ENCODE measurements around the gene RIIAD1. TPM values are rescaled to one million over a fixed set of nuclear protein-coding genes. Genes with fewer than 3 reads are reported as not detected.

The RIIAD1 gene, protein sequence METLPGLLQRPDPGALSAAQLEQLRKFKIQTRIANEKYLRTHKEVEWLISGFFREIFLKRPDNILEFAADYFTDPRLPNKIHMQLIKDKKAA
- polyA plus RNA-seq (2011; rRNA removed) (not detected in 2 replicates), polyA minus RNA-seq (2011; rRNA and poly(A)+ RNA removed) (not detected in 2 replicates)

- POLR2A ChIA-PET: no interaction called here
Measured at GRCh38 chr1:151720974-151721787, at the start of gene RIIAD1. RIIAD1 (plus strand) TSS chr1:151721522; CDS start chr1:151721537, 15 bp downstream.

DNA sequence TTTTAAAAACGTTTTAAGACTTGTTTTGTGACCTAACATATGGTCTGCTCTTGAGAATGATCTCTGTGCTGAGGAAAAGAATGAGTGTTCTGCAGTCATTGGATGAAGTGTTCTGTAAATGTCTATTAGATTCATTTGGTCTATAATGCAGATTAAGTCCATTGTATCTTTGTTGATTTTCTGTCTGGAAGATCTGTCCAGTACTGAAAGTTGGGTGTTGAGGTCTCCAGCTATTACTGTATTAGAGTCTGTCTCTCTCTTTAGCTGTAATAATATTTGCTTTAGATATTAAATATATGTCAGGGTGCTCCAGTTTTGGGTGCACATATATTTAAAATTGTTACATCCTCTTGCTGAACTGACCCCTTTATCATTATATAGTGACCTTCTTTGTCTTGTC, 47.9 kb upstream of the RIIAD1 start:
- TF ChIP-seq, protein P1, sequence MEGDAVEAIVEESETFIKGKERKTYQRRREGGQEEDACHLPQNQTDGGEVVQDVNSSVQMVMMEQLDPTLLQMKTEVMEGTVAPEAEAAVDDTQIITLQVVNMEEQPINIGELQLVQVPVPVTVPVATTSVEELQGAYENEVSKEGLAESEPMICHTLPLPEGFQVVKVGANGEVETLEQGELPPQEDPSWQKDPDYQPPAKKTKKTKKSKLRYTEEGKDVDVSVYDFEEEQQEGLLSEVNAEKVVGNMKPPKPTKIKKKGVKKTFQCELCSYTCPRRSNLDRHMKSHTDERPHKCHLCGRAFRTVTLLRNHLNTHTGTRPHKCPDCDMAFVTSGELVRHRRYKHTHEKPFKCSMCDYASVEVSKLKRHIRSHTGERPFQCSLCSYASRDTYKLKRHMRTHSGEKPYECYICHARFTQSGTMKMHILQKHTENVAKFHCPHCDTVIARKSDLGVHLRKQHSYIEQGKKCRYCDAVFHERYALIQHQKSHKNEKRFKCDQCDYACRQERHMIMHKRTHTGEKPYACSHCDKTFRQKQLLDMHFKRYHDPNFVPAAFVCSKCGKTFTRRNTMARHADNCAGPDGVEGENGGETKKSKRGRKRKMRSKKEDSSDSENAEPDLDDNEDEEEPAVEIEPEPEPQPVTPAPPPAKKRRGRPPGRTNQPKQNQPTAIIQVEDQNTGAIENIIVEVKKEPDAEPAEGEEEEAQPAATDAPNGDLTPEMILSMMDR (IDR thresholded peaks at IDR 0.05; ENCODE audit: low read depth, low read length): no peak
- H3K9me3 ChIP-seq (ENCODE audit: control insufficient read depth, insufficient read depth, low read length): peaks cover 3% of the 10 kb centered on the region; the same call in 1 of the 2 replicates
- ChIA-PET CTCF (no interaction called here), POLR2A (no interaction called here)
- H3K27me3 ChIP-seq (ENCODE audit: control insufficient read depth, insufficient read depth, low read length): no peaks in the 10 kb centered on the region
- H3K4me3 ChIP-seq (ENCODE audit: low read depth, low read length): no peak overlapping the region
- no peak overlapping the region for H3K27ac ChIP-seq (ENCODE audit: low read depth, low read length)
- no peak for DNase-seq (ENCODE audit: low read depth, low spot score)

More at GRCh38 chr1:151720974-151721787, at the start of gene RIIAD1:
- Histone ChIP-seq H3K27ac (ENCODE audit: low read depth, low read length) (no peak within 1 kb of the TSS), H3K9me3 (ENCODE audit: control insufficient read depth, insufficient read depth, low read length) (no peaks in the 10 kb centered on the region), H3K4me3 (ENCODE audit: low read depth, low read length) (peak within 1 kb of the TSS; percentile 53), H3K27me3 (ENCODE audit: control insufficient read depth, insufficient read depth, low read length) (peaks cover 53% of the 10 kb centered on the region)
- TF ChIP-seq, protein P1 (IDR thresholded peaks at IDR 0.05; ENCODE audit: low read depth, low read length): no peak
- CTCF ChIA-PET: interaction anchor here (0.7 to 1.9 kb wide), 4 partner anchors 13 to 127 kb away, joined by 3 to 16 read pairs (median 4); no protein-coding TSS in a partner anchor
- DNase-seq (ENCODE audit: low read depth, low spot score): no peak

- DNase-seq (ENCODE audit: low read depth, low spot score): no peak
- Histone ChIP-seq H3K9me3 (ENCODE audit: control insufficient read depth, insufficient read depth, low read length) (no peaks in the 10 kb centered on the region), H3K27ac (ENCODE audit: low read depth, low read length) (peak overlapping the region; percentile 76), H3K4me3 (ENCODE audit: low read depth, low read length) (no peak overlapping the region), H3K27me3 (ENCODE audit: control insufficient read depth, insufficient read depth, low read length) (no peaks in the 10 kb centered on the region)
- CTCF ChIA-PET: interaction anchor here (0.6 to 2.2 kb wide), 3 partner anchors 13 to 16 kb away, joined by 3 to 9 read pairs (median 5); no protein-coding TSS in a partner anchor
- POLR2A ChIA-PET: interaction anchor here (0.6 to 1.2 kb wide), 3 partner anchors 60 to 143 kb away, joined by 3 to 5 read pairs (median 3); no protein-coding TSS in a partner anchor
- TF ChIP-seq, protein P1 (IDR thresholded peaks at IDR 0.05; ENCODE audit: low read depth, low read length): no peak
Measured at GRCh38 chr1:151680391-151680790, 40.9 kb upstream of the RIIAD1 start.

DNA sequence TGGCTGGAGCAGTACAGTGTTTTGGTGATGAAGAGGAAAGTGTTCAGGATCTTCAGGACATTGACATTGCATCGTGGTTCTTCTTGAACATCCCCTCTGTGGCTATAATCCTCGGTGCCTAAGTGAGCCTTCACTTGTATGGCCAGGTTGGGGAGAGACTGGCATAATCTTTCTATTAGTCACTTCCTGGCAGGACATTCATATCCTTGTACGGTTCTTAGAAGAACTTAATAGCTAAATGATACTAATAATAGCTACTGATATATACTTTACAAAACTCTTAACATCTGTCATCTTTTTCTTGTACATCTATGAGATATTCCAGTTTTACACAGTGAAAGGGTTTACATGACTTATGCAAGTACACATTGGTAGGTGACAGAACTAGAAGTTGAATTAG, 40.5 kb upstream of the RIIAD1 start:
- TF ChIP-seq, protein P1 (IDR thresholded peaks at IDR 0.05; ENCODE audit: low read depth, low read length): no peak
- ChIA-PET CTCF (interaction anchor here (0.6 to 2.2 kb wide), 3 partner anchors 13 to 17 kb away, joined by 3 to 9 read pairs (median 5); no protein-coding TSS in a partner anchor), POLR2A (interaction anchor here (0.5 to 1.2 kb wide), 4 partner anchors 45 to 144 kb away, joined by 3 to 5 read pairs (median 4); no protein-coding TSS in a partner anchor)
- peak; percentile 66 for DNase-seq (ENCODE audit: low read depth, low spot score)
- peak overlapping the region; percentile 76 for H3K27ac ChIP-seq (ENCODE audit: low read depth, low read length)
- no peaks in the 10 kb centered on the region for H3K27me3 ChIP-seq (ENCODE audit: control insufficient read depth, insufficient read depth, low read length)
- no peak overlapping the region for H3K4me3 ChIP-seq (ENCODE audit: low read depth, low read length)
- H3K9me3 ChIP-seq (ENCODE audit: control insufficient read depth, insufficient read depth, low read length): no peaks in the 10 kb centered on the region
